HepG2 (cell line): ENCODE data around the gene GRHL1. TPM values are rescaled to one million over a fixed set of nuclear protein-coding genes. Genes with fewer than 3 reads are reported as not detected.

Experiments
- ATAC-seq: fragments of 200-7000 bp; cut with Tn5 transposase; 3 replicates; pipeline ENCODE4 v1.9.1; 2020; ENCODE audit warnings: mild to moderate bottlenecking, moderate library complexity
- BruUV-seq: library from RNA; stranded (reverse); fragments of 400-500 nt; replicated peaks from 2 replicates; lab custom pipeline; 2021; lab: Mats Ljungman, UMichigan
- CTCF ChIA-PET: fragments of 300-600 bp; formaldehyde crosslinking; extraction: SDS; loops from one replicate; lab custom pipeline; 2021; ENCODE audit warnings: low total read pairs, inconsistent platforms, low intra/inter-chr PET ratio; lab: Yijun Ruan, JAX
- POLR2A ChIA-PET: fragments of 350-600 bp; sonication (Branson Sonifier 250); formaldehyde crosslinking; loops from one replicate; lab custom pipeline; 2020; ENCODE audit warnings: antibody characterized with exemption, inconsistent platforms; lab: Yijun Ruan, JAX
- DNase-seq: peaks from one replicate; pipeline ENCODE4 v3.0.0-alpha.2; 2015; ENCODE audit warnings: low spot score
- FAIRE-seq: peaks from 3 replicates; lab custom pipeline; 2011; peaks lifted over from hg19 to GRCh38; lab: Jason Lieb, UNC
- H2AFZ ChIP-seq: one replicate; pipeline ENCODE4 v1.6.1; 2011; ENCODE audit warnings: low read length, inconsistent platforms
- H3K27ac ChIP-seq: fragments of 300-600 bp; 3 replicates; pipeline ENCODE4 v1.8.0; 2011; ENCODE audit warnings: mixed run types, mild to moderate bottlenecking, mixed read lengths, low read length, inconsistent platforms; ENCODE audit not compliant: insufficient read depth; ENCODE audit errors: extremely low read length
- H3K27me3 ChIP-seq, 2 experiments: fragments of 200-600 bp in 1 of 2; 2 replicates in 1 of 2; 3 replicates in 1 of 2; pipeline versions ENCODE4 v1.6.0 to v1.8.0; 2011; ENCODE audit warnings: low read length in 2 of 2, mild to moderate bottlenecking in 2 of 2, moderate library complexity in 2 of 2, inconsistent platforms in 1 of 2; ENCODE audit not compliant: insufficient read depth in 2 of 2, control insufficient read depth in 1 of 2
- H3K36me3 ChIP-seq, 2 experiments: fragments of 200-600 bp in 1 of 2; replicated peaks in 1 of 2; 2 replicates in 1 of 2; 3 replicates in 1 of 2; pipeline versions ENCODE4 v1.5.1 to v1.8.0; 2011; ENCODE audit warnings: low read length in 2 of 2, inconsistent platforms in 1 of 2; ENCODE audit not compliant: insufficient read depth in 2 of 2, control insufficient read depth in 1 of 2
- H3K4me1 ChIP-seq: 2 replicates; pipeline ENCODE4 v1.5.1; 2012; ENCODE audit warnings: low read length, inconsistent platforms; ENCODE audit not compliant: insufficient read depth
- H3K4me2 ChIP-seq: 2 replicates; pipeline ENCODE4 v1.6.0; 2011; ENCODE audit warnings: low read depth, low read length, inconsistent platforms
- H3K4me3 ChIP-seq, 3 experiments: fragments of 200-600 bp in 1 of 3; sonication (generic), shearing (Covaris generic) in 1 of 3; replicated peaks in 1 of 3; 2 replicates each; pipeline ENCODE4 v1.5.1; 2011 to 2016; ENCODE audit warnings: low read length in 3 of 3, inconsistent platforms in 2 of 3, low read depth in 2 of 3, mild to moderate bottlenecking in 2 of 3, control low read depth in 1 of 3, mixed read lengths in 1 of 3; ENCODE audit not compliant: insufficient read depth in 1 of 3
- H3K79me2 ChIP-seq: one replicate; pipeline ENCODE4 v1.6.1; 2011; ENCODE audit warnings: low read length, inconsistent platforms; ENCODE audit not compliant: insufficient read depth
- H3K9ac ChIP-seq: 2 replicates; pipeline ENCODE4 v1.6.0; 2011; ENCODE audit warnings: mild to moderate bottlenecking, low read depth, low read length, inconsistent platforms; ENCODE audit not compliant: insufficient read depth
- H3K9me3 ChIP-seq: 2 replicates; pipeline ENCODE4 v1.5.1; 2012; ENCODE audit warnings: mild to moderate bottlenecking, low read length
- H4K20me1 ChIP-seq: 2 replicates; pipeline ENCODE4 v1.6.0; 2011; ENCODE audit warnings: inconsistent platforms, mild to moderate bottlenecking, low read length, moderate library complexity; ENCODE audit not compliant: insufficient read depth
- AGO1 ChIP-seq: fragments of 200-400 bp; formaldehyde crosslinking; IDR thresholded peaks from 2 replicates; pipeline ENCODE4 v1.6.1; 2017; ENCODE audit warnings: mild to moderate bottlenecking, low read depth, low read length, moderate library complexity; ENCODE audit not compliant: poor library complexity, severe bottlenecking
- CBX1 ChIP-seq: IDR thresholded peaks from one replicate; pipeline ENCODE4 v1.6.1; 2016; ENCODE audit warnings: antibody characterized with exemption, low read depth
- MTF1 ChIP-seq: sonication (generic); formaldehyde crosslinking; IDR thresholded peaks from 2 replicates; pipeline ENCODE4 v1.5.0; 2020; ENCODE audit warnings: missing genetic modification reagents
- MYC ChIP-seq: sonication (generic); formaldehyde crosslinking; IDR thresholded peaks from 2 replicates; pipeline ENCODE4 v1.9.0; 2021; ENCODE audit warnings: missing genetic modification reagents, borderline replicate concordance
- NCOR1 ChIP-seq: fragments of 200-600 bp; sonication (generic); IDR thresholded peaks from 2 replicates; pipeline ENCODE4 v1.7.0; 2017; ENCODE audit warnings: antibody characterized with exemption, low read length, borderline replicate concordance
- SKI ChIP-seq: fragments of 450-650 bp; IDR thresholded peaks from one replicate; pipeline ENCODE4 v1.6.1; 2018; ENCODE audit warnings: mild to moderate bottlenecking; ENCODE audit not compliant: partially characterized antibody
- SP1 ChIP-seq, 2 experiments: fragments of 450-650 bp in 1 of 2; sonication (generic) in 1 of 2; formaldehyde crosslinking in 1 of 2; IDR thresholded peaks; 2 replicates each; pipeline versions ENCODE4 v1.4.0 to v1.6.1; 2016 to 2020; ENCODE audit warnings: missing genetic modification reagents in 1 of 2
- WGBS: methylation state at CpG from one replicate; pipeline ENCODE4 v1.1.6; 2017; ENCODE audit warnings: low lambda C conversion rate; 5-methylcytosine and 5-hydroxymethylcytosine counted together
- in situ Hi-C: cut with HindIII; loops from 2 replicates; pipeline ENCODE4 v1.10.0; 2017; ENCODE audit warnings: low pct_unique_long_range_greater_than_20kb; ENCODE audit not compliant: extremely low pct_ligation_motif_present
- intact Hi-C: fragments of 100-400 bp; cut with micrococcal nuclease; formaldehyde crosslinking; loops from one replicate; pipeline ENCODE4 v1.10.0; 2022; ENCODE audit not compliant: unreplicated experiment
- polyA plus RNA-seq, 8 experiments: library from polyadenylated mRNA; depleted of rRNA in 3 of 8; stranded (reverse) in 7 of 8; unstranded in 1 of 8; fragments of >200 nt; fragmentation: Illumina TruSeq in 4 of 8; extraction: Trizol in 4 of 8; gene quantifications; 2 replicates each; pipeline versions ENCODE4 v1.2.1 to v1.2.3, GENCODE V29; 2011 to 2016; ENCODE audit warnings: low read depth in 4 of 8, missing spikeins in 1 of 8, mixed read lengths in 1 of 8; ENCODE audit not compliant: insufficient read depth in 1 of 8
- total RNA-seq, 5 experiments: library from RNA; depleted of rRNA; stranded (reverse); fragments of >200 nt; fragmentation: Illumina TruSeq; extraction: Trizol; gene quantifications; 2 replicates each; pipeline ENCODE4 v1.2.3, GENCODE V29; 2016; ENCODE audit warnings: low read depth in 1 of 5
- TF ChIP-seq, protein P1 (sequence below): sonication (generic); formaldehyde crosslinking; IDR thresholded peaks from 2 replicates; pipeline ENCODE4 v1.8.0; 2022; ENCODE audit warnings: low read depth, missing genetic modification reagents
- TF ChIP-seq, protein P2 (sequence below): sonication (generic); formaldehyde crosslinking; IDR thresholded peaks from 2 replicates; pipeline ENCODE4 v1.4.0; 2020; ENCODE audit warnings: mild to moderate bottlenecking, missing genetic modification reagents
- TF ChIP-seq, protein P3 (sequence below): IDR thresholded peaks from 2 replicates; pipeline ENCODE4 v1.6.1; 2016; ENCODE audit warnings: mild to moderate bottlenecking

GRHL1 gene
- total and polyA plus RNA-seq, 2 of the 13 experiments (the other 11 are each of a cell fraction or from before 2014, with no cell fraction given), result 9.3 to 12.0 TPM

DNA sequence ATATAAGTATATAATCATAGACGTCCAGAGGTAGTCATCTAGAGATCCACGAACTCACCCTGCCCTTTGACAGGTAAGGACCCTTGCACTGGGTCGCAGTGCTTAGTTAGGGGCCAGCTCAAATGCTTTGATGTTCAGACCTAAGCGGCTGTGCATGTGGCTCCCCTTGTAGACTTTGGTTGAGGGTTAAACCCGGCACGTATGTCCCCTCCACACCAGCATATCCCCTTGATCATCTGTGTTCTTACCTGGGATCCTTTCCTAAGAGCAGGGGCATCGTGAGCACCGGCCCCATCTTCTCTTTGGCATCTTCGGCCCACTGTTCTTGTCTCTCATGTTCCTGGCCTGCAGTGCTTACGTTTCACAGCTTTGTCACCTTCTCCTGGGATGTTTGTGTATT is 31.4 kb downstream of the GRHL1 start:
- DNase-seq (no peak), FAIRE-seq (no peak), ATAC-seq (no peak; the same call in 2 of the 3 replicates)
- Histone ChIP-seq H3K36me3 (peaks cover 5 to 26% of the 10 kb centered on the region in 2 experiments), H3K9me3 (no peaks in the 10 kb centered on the region), H3K27me3 (no peaks in the 10 kb centered on the region), H2AFZ (no peak overlapping the region), H3K79me2 (no peaks in the 10 kb centered on the region), H3K9ac (no peak overlapping the region), H3K27ac (no peak overlapping the region), H4K20me1 (no peaks in the 10 kb centered on the region; the same call in 1 of the 2 replicates), H3K4me2 (no peak overlapping the region), H3K4me3 (no peak overlapping the region), H3K4me1 (no peaks in the 10 kb centered on the region)
- ChIA-PET CTCF (interaction anchor here (2.3 kb wide), 1 partner anchor 66 kb away, joined by 25 read pairs; no protein-coding TSS in a partner anchor), POLR2A (no interaction called here)
- no TSS peak for BruUV-seq
- 80% methylated on average over 10 of the region's 10 CpGs for WGBS
- TF ChIP-seq CBX1, result no peak
- TF ChIP-seq, protein P1, sequence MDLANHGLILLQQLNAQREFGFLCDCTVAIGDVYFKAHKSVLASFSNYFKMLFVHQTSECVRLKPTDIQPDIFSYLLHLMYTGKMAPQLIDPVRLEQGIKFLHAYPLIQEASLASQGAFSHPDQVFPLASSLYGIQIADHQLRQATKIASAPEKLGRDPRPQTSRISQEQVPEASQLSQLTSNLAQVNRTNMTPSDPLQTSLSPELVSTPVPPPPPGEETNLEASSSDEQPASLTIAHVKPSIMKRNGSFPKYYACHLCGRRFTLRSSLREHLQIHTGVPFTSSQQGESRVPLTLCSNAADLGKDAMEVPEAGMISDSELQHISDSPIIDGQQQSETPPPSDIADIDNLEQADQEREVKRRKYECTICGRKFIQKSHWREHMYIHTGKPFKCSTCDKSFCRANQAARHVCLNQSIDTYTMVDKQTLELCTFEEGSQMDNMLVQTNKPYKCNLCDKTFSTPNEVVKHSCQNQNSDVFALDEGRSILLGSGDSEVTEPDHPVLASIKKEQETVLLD (CRISPR knock-in tag), result no peak
- TF ChIP-seq SKI, result no peak
- TF ChIP-seq MTF1 (CRISPR knock-in tag), result no peak
- no peak for TF ChIP-seq SP1 (IDR thresholded peaks at IDR 0.05)
- TF ChIP-seq SP1 (CRISPR knock-in tag; IDR thresholded peaks at IDR 0.05), result no peak
- TF ChIP-seq AGO1, result no peak
- no peak for TF ChIP-seq MYC (CRISPR knock-in tag)
- no peak for TF ChIP-seq NCOR1
- TF ChIP-seq, protein P2, sequence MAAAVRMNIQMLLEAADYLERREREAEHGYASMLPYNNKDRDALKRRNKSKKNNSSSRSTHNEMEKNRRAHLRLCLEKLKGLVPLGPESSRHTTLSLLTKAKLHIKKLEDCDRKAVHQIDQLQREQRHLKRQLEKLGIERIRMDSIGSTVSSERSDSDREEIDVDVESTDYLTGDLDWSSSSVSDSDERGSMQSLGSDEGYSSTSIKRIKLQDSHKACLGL, result no peak
- TF ChIP-seq, protein P3, sequence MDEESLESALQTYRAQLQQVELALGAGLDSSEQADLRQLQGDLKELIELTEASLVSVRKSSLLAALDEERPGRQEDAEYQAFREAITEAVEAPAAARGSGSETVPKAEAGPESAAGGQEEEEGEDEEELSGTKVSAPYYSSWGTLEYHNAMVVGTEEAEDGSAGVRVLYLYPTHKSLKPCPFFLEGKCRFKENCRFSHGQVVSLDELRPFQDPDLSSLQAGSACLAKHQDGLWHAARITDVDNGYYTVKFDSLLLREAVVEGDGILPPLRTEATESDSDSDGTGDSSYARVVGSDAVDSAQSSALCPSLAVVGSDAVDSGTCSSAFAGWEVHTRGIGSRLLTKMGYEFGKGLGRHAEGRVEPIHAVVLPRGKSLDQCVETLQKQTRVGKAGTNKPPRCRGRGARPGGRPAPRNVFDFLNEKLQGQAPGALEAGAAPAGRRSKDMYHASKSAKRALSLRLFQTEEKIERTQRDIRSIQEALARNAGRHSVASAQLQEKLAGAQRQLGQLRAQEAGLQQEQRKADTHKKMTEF (CRISPR knock-in tag), result no peak
- intact Hi-C loops (no loop called here), in situ Hi-C loops (no loop called here)
